DND-41 (cell line): ENCODE measurements around the gene KIF18B.

Experiments used
- CTCF ChIP-seq: IDR thresholded peaks from 2 replicates; pipeline ENCODE4 v1.5.1; 2012; ENCODE audit warnings: borderline replicate concordance, low read length, moderate library complexity, mild to moderate bottlenecking; ENCODE audit not compliant: poor library complexity, severe bottlenecking; ENCODE audit errors: extremely low read depth
- EZH2 ChIP-seq: IDR thresholded peaks from 3 replicates; pipeline ENCODE4 v1.6.1; 2012; ENCODE audit warnings: borderline replicate concordance, low read depth, mild to moderate bottlenecking, moderate library complexity, low read length, inconsistent platforms; ENCODE audit not compliant: severe bottlenecking

- TF ChIP-seq EZH2 (no peak), CTCF (no peak)
These were observed 12.5 kb downstream of the KIF18B start for GRCh38 chr17:44935116-44935515.
